ENCODE data around the gene ARHGEF6.
"Not testable (repeated sequence)": the region's sequence is repeated elsewhere in the genome, so short reads cannot be mapped to it uniquely, and the experiment has no call there.

Gene ARHGEF6

DNA sequence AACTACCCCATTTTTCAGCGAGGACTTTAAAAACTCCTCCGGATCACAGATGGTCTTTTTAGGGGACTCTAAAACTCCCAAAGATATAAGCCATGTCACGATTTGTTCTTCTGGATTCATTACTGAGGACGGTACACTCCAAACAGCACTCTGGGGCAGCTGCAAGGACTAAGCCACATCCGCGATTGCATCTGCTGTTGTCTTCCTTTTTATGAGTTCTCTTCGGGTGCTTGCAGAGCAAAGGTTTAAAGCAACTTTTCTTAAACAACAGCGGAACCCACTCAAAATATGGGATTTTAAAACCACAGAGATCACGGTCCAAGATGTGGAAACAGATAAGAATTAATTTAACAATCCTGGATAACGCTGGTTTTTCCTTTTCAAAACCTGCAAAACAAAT is at the start of gene ARHGEF6:
TSS of gene ARHGEF6 (minus strand) at position 170 of the 400 bp plus-strand sequence. CDS start at position 120, 50 bp downstream.
- no peak for FAIRE-seq

DNA sequence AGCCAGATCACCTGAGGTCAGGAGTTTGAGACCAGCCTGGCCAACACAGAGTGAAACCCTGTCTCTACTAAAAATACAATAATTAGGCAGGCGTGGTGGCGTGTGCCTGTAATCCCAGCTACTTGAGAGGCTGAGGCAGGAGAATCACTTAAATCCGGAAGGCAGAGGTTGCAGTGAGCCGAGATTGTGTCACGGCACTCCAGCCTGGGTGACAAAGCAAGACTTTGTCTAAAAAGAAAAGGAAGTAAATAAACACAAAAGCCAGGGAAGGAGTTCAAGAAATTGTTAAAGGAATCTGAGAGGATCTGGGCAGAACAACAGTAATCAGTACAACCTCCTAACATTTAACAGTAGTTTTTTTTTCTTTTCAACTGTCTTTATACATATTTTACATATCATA is 48.7 kb upstream of the ARHGEF6 start:
- FAIRE-seq = no peak

DNA sequence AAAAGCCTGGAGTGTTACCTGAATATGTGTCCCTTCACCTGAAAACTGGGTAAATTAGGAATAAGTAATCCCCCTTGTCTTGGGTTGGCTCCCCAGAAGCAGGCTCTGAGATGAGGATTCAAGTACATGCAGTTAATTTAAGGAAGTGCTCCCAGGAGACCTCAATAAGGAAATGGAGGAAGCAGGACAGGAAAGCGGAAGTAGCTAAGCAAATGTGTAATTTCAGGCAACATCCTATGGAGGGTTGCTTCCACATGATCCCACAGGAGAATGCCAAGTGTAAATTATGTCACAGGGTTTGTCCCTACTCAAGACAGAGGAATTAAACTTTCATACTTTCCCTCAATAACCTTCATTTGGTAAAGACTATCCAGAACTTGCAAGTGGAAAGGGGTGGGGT is 48.1 kb upstream of the ARHGEF6 start:
- FAIRE-seq = no peak

GRCh38 chrX:136827026-136827425 is 46.3 kb upstream of the ARHGEF6 start:
- no peak for FAIRE-seq

DNA sequence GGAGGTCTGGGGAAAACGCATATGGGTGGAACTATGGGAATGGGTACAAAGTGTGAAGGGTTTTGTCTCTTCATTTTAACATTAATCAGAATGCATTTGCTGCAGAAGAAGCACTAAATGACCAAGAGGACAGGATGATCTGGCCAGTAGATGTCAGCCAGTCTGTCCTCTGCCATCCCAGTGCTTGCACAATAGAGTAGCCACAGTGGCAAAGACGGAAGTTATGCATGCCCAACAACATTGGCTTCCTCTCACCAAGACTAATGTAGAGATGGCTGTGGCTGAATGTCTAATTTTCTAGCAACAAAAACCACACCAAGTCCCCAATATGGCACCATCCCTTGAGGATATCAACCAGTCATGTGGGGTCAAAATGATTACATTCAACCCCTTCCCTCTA is 45.0 kb upstream of the ARHGEF6 start:
- FAIRE-seq = no peak

DNA sequence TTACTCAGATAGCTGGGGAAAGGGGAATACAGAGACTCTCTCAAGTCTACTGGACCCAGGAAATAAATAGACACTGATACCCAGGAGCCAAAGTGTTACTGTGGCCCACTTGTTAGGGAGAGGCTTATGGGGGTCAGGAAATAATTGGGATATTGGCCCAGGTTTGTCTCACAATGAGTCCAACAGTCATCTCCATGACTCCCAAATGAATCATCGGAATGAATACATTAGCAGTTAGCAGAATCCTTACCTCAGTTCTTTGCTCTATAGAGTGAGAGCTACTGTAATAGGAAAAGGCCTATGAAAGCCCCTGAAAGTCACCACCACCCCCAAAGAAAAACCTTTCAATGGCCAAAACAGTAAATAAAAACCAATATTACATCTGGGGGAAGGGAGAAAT is 42.4 kb upstream of the ARHGEF6 start:
- no peak for FAIRE-seq

DNA sequence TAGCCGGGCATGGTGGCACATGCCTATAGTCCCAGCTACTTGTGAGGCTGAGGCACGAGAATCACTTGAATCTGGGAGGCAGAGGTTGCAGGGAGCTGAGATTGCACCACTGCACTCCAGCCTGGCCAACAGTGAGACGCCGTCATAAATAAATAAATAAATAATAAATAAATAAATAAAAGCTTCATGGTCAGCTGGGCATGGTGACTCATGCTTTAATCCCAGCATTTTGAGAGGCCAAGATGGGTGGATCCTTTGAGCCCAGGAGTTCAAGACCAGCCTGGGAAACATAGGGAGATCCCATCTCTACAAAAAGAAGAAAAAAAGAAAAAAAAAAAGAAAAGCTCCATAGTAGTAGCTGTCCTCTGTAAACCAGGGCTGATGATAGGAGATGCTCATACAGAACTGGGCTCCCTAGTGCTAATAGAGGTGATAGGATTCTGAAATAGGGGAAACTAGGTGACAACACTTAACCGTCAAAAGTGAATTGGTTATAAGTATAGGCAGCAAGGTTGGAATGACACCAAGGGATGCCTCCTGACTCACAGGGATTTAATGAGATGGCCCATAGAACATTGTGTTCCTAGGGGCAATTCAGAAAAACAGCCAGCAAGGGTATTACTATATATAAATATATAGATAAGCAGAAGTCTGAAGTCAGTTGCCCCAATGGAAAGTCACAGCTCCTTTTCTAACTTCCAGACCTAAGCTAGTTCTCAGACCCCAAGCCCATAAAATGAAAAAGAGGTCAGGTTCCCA is 41.8 kb upstream of the ARHGEF6 start:
- FAIRE-seq = no peak

DNA sequence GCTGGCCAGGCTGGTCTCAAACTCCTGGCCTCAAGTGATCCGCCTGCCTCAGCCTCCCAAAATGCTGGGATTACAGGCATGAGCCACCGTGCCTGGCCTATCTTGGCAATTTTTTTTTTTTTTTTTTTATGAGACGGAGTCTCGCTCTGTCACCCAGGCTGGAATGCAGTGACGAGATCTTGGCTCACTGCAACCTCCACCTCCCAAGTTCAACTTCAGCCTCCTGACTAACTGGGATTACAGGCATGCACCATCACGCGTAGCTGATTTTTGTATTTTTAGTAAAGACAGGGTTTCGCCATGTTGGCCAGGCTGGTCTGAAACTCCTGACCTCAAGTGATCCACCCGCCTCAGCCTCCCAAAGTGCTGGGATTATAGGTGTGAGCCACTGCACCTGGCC is 39.0 kb upstream of the ARHGEF6 start:
- FAIRE-seq = not testable (repeated sequence)

- FAIRE-seq = no peak
Measured at GRCh38 chrX:136819031-136819703, 38.4 kb upstream of the ARHGEF6 start.

GRCh38 chrX:136816975-136817374 is 36.2 kb upstream of the ARHGEF6 start:
- no peak for FAIRE-seq

- no peak for FAIRE-seq
Measured at GRCh38 chrX:136814847-136815750, 34.4 kb upstream of the ARHGEF6 start.

- no peak for FAIRE-seq
Measured at GRCh38 chrX:136812286-136812685, 31.6 kb upstream of the ARHGEF6 start.

- FAIRE-seq = no peak
Measured at GRCh38 chrX:136810493-136810892, 29.8 kb upstream of the ARHGEF6 start.

DNA sequence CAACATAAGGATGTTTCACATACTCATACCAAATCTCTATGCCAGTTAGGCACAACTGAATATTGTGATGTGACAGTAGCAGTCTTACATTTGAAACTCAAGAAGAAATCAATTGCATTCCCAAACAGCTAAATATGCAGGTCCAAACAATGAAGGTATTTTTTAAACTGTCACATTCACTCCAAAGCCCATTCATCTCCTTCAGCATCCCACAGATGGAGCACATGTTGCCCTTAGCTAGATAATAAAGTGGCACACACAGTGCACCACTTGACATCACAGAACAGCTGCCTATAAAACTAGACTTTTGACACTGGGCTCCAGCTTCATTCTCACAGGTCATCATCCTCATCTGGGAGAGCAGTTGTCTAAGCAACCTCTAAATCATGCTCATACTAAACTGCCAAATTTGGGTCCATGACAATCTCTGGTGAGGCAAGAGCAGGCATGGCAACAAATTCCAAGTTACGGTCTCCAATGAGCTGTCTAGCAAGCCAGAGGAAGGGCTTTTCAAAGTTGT is 26.2 kb upstream of the ARHGEF6 start:
- no peak for FAIRE-seq

GRCh38 chrX:136802515-136802914 is 21.8 kb upstream of the ARHGEF6 start:
- no peak for FAIRE-seq

DNA sequence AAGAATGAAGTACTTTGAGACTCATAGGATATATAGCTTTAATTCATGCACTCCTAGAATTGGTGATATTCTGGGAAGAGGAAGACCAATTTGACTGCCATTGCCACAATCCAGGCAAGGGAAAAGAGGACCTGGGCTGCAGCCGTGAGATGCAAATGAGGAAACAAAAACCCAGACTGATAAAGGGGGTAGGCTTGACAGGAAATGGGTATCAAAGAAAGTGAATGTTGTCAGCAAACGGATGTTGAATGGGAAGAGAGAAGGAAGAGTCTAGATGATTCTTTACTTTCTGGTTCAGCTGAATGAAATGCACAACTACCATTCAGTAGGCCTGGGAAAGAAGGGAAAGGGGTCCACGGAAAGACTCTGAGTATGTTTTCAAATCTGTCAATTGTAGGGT is 17.1 kb upstream of the ARHGEF6 start:
- no peak for FAIRE-seq

DNA sequence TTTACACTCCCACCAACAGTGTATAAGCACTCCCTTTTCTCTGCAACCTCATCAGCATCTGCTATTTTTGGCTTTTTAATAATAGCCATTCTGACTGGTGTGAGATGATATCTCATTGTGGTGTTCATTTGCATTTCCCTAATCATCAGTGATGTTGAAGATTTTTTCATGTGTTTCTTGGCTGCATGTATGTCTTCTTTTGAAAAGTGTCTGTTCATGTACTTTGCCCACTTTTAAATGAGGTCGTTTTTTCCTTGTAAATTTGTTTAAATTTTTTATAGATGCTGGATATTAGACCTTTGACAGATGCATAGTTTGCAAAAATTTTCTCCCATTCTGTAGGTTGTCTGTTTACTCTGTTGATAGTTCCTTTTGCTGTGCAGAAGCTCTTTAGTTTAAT is 14.4 kb upstream of the ARHGEF6 start:
- not testable (repeated sequence) for FAIRE-seq

DNA sequence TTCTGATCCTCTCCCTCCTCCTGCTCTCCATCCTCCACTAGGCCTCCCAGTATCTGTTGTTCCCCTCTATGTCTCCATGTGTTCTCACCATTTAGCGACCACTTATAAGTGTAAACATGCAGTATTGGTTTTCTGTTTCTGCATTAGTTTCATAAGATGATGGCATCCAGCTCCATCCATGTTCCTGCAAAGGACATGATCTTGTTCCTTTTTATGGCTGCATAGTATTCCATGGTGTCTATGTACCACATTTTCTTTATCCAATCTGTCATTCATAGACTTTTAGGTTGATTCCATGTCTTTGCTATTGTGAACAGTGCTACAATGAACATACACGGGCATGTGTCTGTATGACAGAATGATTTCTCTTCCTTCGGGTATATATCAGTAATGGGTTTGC is 13.9 kb upstream of the ARHGEF6 start:
- not testable (repeated sequence) for FAIRE-seq

GRCh38 chrX:136794080-136794479 is 13.3 kb upstream of the ARHGEF6 start:
- no peak for FAIRE-seq

- FAIRE-seq = no peak
Measured at GRCh38 chrX:136789856-136790255, 9.1 kb upstream of the ARHGEF6 start.

- FAIRE-seq = no peak
Measured at GRCh38 chrX:136784231-136784630, 3.5 kb upstream of the ARHGEF6 start.

DNA sequence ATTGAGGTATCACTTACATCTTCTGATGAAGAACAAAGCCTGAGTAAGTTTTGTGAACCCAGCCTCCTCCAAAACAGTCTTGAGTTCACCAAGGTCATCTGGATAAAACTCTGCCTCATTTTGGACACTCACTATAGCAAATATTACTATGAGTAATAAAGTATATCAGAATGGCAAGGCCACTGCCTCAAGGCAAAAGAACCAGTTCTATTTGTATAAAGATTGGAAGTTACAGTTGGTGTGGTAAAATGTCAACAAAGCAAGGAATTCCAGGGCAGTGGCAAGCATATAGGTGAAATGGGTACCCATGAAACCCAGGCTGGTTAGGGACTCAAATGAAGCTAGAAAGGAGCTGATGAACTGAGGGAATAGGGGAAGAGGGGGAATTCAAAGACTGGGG is 2.4 kb upstream of the ARHGEF6 start:
- FAIRE-seq = no peak

- FAIRE-seq = no peak
Measured at GRCh38 chrX:136781180-136781797, 557 bp upstream of the ARHGEF6 start.
